ENCODE results near the gene ZNHIT1. TPM values are rescaled to one million over a fixed set of nuclear protein-coding genes. Genes with fewer than 3 reads are reported as not detected.
A peak's percentile ranks its signal among the peaks of the same experiment; 100 is the strongest.

Gene ZNHIT1
- total and polyA plus RNA-seq, 4 donors, result 52.7 to 149 (median 92.4) TPM

GRCh38 chr7:101172854-101173751, 44.9 kb upstream of the ZNHIT1 start:
- H3K4me1 ChIP-seq (ENCODE audit: control insufficient read depth in 4 of 4, insufficient read depth in 4 of 4, low read length in 3 of 4), result peaks cover 8 to 33% (median 16%) of the 10 kb centered on the region in 4 donors
- TF ChIP-seq REST (IDR thresholded peaks at IDR 0.05) (no peak), FOXA1 (IDR thresholded peaks at IDR 0.05) (no peak), CTCF (IDR thresholded peaks at IDR 0.05; ENCODE audit: low read depth, low read length, missing input control) (no peak), HNF4G (IDR thresholded peaks at IDR 0.05) (no peak), JUND (IDR thresholded peaks at IDR 0.05) (no peak), RXRA (IDR thresholded peaks at IDR 0.05) (no peak), RAD21 (IDR thresholded peaks at IDR 0.05) (no peak), YY1 (IDR thresholded peaks at IDR 0.05) (no peak)
- peaks cover 6 to 19% (median 16%) of the 10 kb centered on the region in 4 donors for H3K27me3 ChIP-seq (ENCODE audit: control insufficient read depth in 4 of 4, insufficient read depth in 4 of 4, low read length in 3 of 4)
- H3K9me3 ChIP-seq (ENCODE audit: control insufficient read depth in 4 of 4, low read length in 3 of 4), result no peaks in the 10 kb centered on the region
- no peak overlapping the region for H3K27ac ChIP-seq (ENCODE audit: low read depth in 1 of 2, low read length in 2 of 2)
- no peak for DNase-seq (ENCODE audit: low spot score)
- H3K4me3 ChIP-seq (ENCODE audit: low read depth in 1 of 3, low read length in 3 of 3), result peak overlapping the region in 1 of 3 donors; percentile 23
- H3K36me3 ChIP-seq (ENCODE audit: control insufficient read depth in 4 of 4, insufficient read depth in 3 of 4, low read depth in 1 of 4, low read length in 3 of 4), result no peaks in the 10 kb centered on the region
- WGBS, result 3% methylated on average over 53 of the region's 53 CpGs
- H3K9ac ChIP-seq (ENCODE audit: low read depth in 1 of 2, low read length in 2 of 2), result no peak overlapping the region

- DNase-seq (ENCODE audit: low spot score), result peak; percentile 62
- 8% methylated on average over 16 of the region's 16 CpGs for WGBS
- H3K27me3 ChIP-seq (ENCODE audit: control insufficient read depth in 4 of 4, insufficient read depth in 4 of 4, low read length in 3 of 4), result peaks cover 6 to 18% (median 12%) of the 10 kb centered on the region in 4 donors
Measured at GRCh38 chr7:101173752-101174244, 44.2 kb upstream of the ZNHIT1 start.

More at GRCh38 chr7:101173752-101174244, 44.2 kb upstream of the ZNHIT1 start:
- H3K4me1 ChIP-seq (ENCODE audit: control insufficient read depth in 4 of 4, insufficient read depth in 4 of 4, low read length in 3 of 4), result peaks cover 8 to 33% (median 16%) of the 10 kb centered on the region in 4 donors
- H3K9ac ChIP-seq (ENCODE audit: low read depth in 1 of 2, low read length in 2 of 2), result no peak overlapping the region
- H3K9me3 ChIP-seq (ENCODE audit: control insufficient read depth in 4 of 4, low read length in 3 of 4), result no peaks in the 10 kb centered on the region
- no peaks in the 10 kb centered on the region for H3K36me3 ChIP-seq (ENCODE audit: control insufficient read depth in 4 of 4, insufficient read depth in 3 of 4, low read depth in 1 of 4, low read length in 3 of 4)
- H3K4me3 ChIP-seq (ENCODE audit: low read depth in 1 of 3, low read length in 3 of 3), result no peak overlapping the region
- H3K27ac ChIP-seq (ENCODE audit: low read depth in 1 of 2, low read length in 2 of 2), result no peak overlapping the region
- TF ChIP-seq SP1 (IDR thresholded peaks at IDR 0.05) (no peak), CTCF (IDR thresholded peaks at IDR 0.05; ENCODE audit: low read depth, low read length, missing input control) (no peak), HNF4A (conservative IDR thresholded peaks at IDR 0.05) (no peak), RXRA (IDR thresholded peaks at IDR 0.05) (no peak), FOXA2 (IDR thresholded peaks at IDR 0.05) (no peak), HNF4G (IDR thresholded peaks at IDR 0.05) (no peak)

All from liver (tissue), 9 donors.